K562 (cell line): Measurements from ENCODE around the gene SYT3. TPM values are rescaled to one million over a fixed set of nuclear protein-coding genes. Genes with fewer than 3 reads are reported as not detected.

Source experiments
- BRF1 ChIP-seq: IDR thresholded peaks from 3 replicates; pipeline ENCODE4 v1.6.1; 2011; ENCODE audit warnings: borderline replicate concordance, mild to moderate bottlenecking; ENCODE audit not compliant: insufficient read length; ENCODE audit errors: extremely low read depth
- CBX1 ChIP-seq: sonication (generic); IDR thresholded peaks from 2 replicates; pipeline ENCODE4 v1.6.1; 2016; ENCODE audit warnings: antibody characterized with exemption, low read depth, mild to moderate bottlenecking
- CCNT2 ChIP-seq: IDR thresholded peaks from 2 replicates; pipeline ENCODE4 v1.6.1; 2011; ENCODE audit warnings: borderline replicate concordance, low read depth, mild to moderate bottlenecking, moderate library complexity, mixed read lengths, low read length; ENCODE audit not compliant: insufficient read length; ENCODE audit errors: extremely low read depth
- CREM ChIP-seq: IDR thresholded peaks from 2 replicates; pipeline ENCODE4 v1.6.1; 2014; ENCODE audit warnings: antibody characterized with exemption, low read depth
- HLTF ChIP-seq: fragments of 450-650 bp; IDR thresholded peaks from 2 replicates; pipeline ENCODE4 v1.6.1; 2016
- HNRNPUL1 ChIP-seq: fragments of 200-400 bp; formaldehyde crosslinking; IDR thresholded peaks from 2 replicates; pipeline ENCODE4 v1.6.1; 2017; ENCODE audit warnings: low read length
- NR2C1 ChIP-seq, 2 experiments: fragments of 450-650 bp; IDR thresholded peaks; 2 replicates each; pipeline ENCODE4 v1.6.1; 2017; ENCODE audit warnings: mild to moderate bottlenecking in 2 of 2, antibody characterized with exemption in 1 of 2, inconsistent platforms in 1 of 2, missing compliant biosample characterization in 1 of 2, missing genetic modification characterization in 1 of 2
- RBBP5 ChIP-seq: fragments of 200-600 bp; sonication (generic); IDR thresholded peaks from 2 replicates; pipeline ENCODE4 v1.6.1; 2012; ENCODE audit warnings: borderline replicate concordance, mild to moderate bottlenecking, low read length, control low read depth, inconsistent platforms; ENCODE audit not compliant: insufficient read depth, poor library complexity, severe bottlenecking
- SIN3B ChIP-seq: fragments of 450-650 bp; IDR thresholded peaks from 2 replicates; pipeline ENCODE4 v1.6.1; 2017; ENCODE audit warnings: low read depth, mild to moderate bottlenecking, moderate library complexity
- SMAD4 ChIP-seq: fragments of 250-450 bp; sonication (Bioruptor Pico); conservative IDR thresholded peaks from 2 replicates; pipeline ENCODE4 v1.8.0; 2021; ENCODE audit warnings: inconsistent platforms, mild to moderate bottlenecking, moderate library complexity
- SOX6 ChIP-seq: fragments of 450-650 bp; IDR thresholded peaks from 2 replicates; pipeline ENCODE4 v1.6.1; 2014; ENCODE audit warnings: mild to moderate bottlenecking
- TBL1XR1 ChIP-seq, 2 experiments: IDR thresholded peaks; 2 replicates each; pipeline ENCODE4 v1.6.1; 2012; ENCODE audit warnings: improper control_type of control experiment in 2 of 2, low read length in 2 of 2, mild to moderate bottlenecking in 1 of 2
- TCF3 ChIP-seq: sonication (generic); formaldehyde crosslinking; IDR thresholded peaks from 2 replicates; pipeline ENCODE4 v1.4.0; 2020; ENCODE audit warnings: mild to moderate bottlenecking, missing genetic modification reagents
- XRCC5 ChIP-seq: fragments of 200-400 bp; formaldehyde crosslinking; IDR thresholded peaks from 2 replicates; pipeline ENCODE4 v1.6.1; 2017; ENCODE audit warnings: low read depth, mild to moderate bottlenecking, low read length
- ZEB2 ChIP-seq: fragments of 450-650 bp; IDR thresholded peaks from 2 replicates; pipeline ENCODE4 v1.6.1; 2016
- ZNF175 ChIP-seq: fragments of 200-800 bp; sonication (Bioruptor generic); IDR thresholded peaks from 2 replicates; pipeline ENCODE4 v1.6.1; 2016; ENCODE audit warnings: low read depth, mild to moderate bottlenecking, missing genetic modification characterization, missing compliant biosample characterization
- ZNF316 ChIP-seq: fragments of 450-650 bp; IDR thresholded peaks from 2 replicates; pipeline ENCODE4 v1.6.1; 2016
- ZNF347 ChIP-seq: fragments of 450-650 bp; formaldehyde crosslinking; IDR thresholded peaks from 2 replicates; pipeline ENCODE4 v1.4.0; 2020; ENCODE audit warnings: low read depth, mild to moderate bottlenecking, moderate library complexity
- polyA plus RNA-seq, 8 experiments: library from polyadenylated mRNA; depleted of rRNA in 4 of 8; stranded (reverse) in 5 of 8; unstranded in 3 of 8; fragments of >200 nt; fragmentation: Nextera tagmentation in 2 of 8; fragmentation: Illumina TruSeq in 1 of 8; extraction: Ambion mirVana in 2 of 8; extraction: Trizol in 1 of 8; gene quantifications; 2 replicates each; pipeline versions ENCODE4 v1.2.1 to v1.2.3, GENCODE V29; 2011 to 2014; ENCODE audit warnings: inconsistent platforms in 1 of 8, missing spikeins in 1 of 8
- total RNA-seq, 7 experiments: library from RNA; depleted of rRNA in 6 of 7; stranded (reverse); fragments of >200 nt in 6 of 7; fragmentation: Illumina TruSeq in 2 of 7; extraction: Trizol in 2 of 7; gene quantifications; 2 replicates each; pipeline versions ENCODE4 v1.2.1 to v1.2.3, GENCODE V29; 2011 to 2021; ENCODE audit warnings: low replicate concordance in 1 of 7
- TF ChIP-seq, protein P1 (sequence below): fragments of 150-350 bp; IDR thresholded peaks from 2 replicates; pipeline ENCODE4 v1.6.1; 2014; ENCODE audit warnings: low read depth, mild to moderate bottlenecking, low read length, borderline replicate concordance
- TF ChIP-seq, protein P2 (sequence below): sonication (generic); IDR thresholded peaks from 2 replicates; pipeline ENCODE4 v1.6.1; 2016
- TF ChIP-seq, protein P3 (sequence below), 2 experiments: IDR thresholded peaks in 1 of 2; conservative IDR thresholded peaks in 1 of 2; 2 replicates each; pipeline ENCODE4 v1.6.1; 2016; ENCODE audit warnings: low read depth in 2 of 2, mild to moderate bottlenecking in 1 of 2, missing compliant biosample characterization in 1 of 2, missing genetic modification characterization in 1 of 2, moderate library complexity in 1 of 2

The SYT3 gene
- total and polyA plus RNA-seq, 9 of the 15 experiments (the other 6 are each of a cell fraction or from before 2014, with no cell fraction given): 0.36 to 2.0 (median 0.54) TPM; not detected in 2

DNA sequence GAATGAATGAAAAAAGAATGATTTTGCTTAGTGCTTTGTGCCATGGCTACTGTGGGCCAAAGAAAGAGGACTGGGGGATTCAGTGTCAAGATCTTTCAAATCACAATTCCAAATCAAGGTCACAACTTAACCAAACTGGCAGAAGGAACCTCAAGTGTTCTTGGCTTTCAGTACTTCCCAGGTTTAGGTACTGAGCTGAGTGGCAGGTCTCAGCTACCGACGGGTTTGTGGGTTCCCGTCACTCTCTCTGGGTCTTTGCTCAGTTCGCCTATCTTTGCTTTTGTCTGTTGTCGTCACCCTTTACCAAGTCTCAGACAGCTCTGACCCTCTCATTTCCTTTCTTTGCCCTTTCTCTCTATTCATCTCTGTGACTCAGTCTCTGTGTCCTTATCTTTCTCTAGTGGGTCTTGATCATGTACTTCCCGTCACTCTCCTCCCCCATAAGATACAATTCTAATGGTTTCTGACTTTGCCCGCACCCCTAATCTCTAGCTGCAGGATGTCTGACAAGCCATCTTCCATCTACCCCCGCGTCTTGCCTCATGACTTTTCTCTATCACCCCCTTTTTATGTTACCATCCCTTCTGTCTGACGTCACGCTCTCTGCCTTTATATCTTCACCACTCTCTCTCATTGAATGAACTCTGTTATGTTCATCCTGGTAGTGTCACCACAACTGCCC is 38.1 kb downstream of the SYT3 start (continued):
- TF ChIP-seq, protein P1, sequence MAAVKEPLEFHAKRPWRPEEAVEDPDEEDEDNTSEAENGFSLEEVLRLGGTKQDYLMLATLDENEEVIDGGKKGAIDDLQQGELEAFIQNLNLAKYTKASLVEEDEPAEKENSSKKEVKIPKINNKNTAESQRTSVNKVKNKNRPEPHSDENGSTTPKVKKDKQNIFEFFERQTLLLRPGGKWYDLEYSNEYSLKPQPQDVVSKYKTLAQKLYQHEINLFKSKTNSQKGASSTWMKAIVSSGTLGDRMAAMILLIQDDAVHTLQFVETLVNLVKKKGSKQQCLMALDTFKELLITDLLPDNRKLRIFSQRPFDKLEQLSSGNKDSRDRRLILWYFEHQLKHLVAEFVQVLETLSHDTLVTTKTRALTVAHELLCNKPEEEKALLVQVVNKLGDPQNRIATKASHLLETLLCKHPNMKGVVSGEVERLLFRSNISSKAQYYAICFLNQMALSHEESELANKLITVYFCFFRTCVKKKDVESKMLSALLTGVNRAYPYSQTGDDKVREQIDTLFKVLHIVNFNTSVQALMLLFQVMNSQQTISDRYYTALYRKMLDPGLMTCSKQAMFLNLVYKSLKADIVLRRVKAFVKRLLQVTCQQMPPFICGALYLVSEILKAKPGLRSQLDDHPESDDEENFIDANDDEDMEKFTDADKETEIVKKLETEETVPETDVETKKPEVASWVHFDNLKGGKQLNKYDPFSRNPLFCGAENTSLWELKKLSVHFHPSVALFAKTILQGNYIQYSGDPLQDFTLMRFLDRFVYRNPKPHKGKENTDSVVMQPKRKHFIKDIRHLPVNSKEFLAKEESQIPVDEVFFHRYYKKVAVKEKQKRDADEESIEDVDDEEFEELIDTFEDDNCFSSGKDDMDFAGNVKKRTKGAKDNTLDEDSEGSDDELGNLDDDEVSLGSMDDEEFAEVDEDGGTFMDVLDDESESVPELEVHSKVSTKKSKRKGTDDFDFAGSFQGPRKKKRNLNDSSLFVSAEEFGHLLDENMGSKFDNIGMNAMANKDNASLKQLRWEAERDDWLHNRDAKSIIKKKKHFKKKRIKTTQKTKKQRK: no peak
- no peak for TF ChIP-seq HNRNPUL1
- no peak for TF ChIP-seq XRCC5
- TF ChIP-seq BRF1: no peak
- peak; percentile 61 for TF ChIP-seq CCNT2
- TF ChIP-seq HLTF: peak; percentile 87
- TF ChIP-seq CREM: peak; percentile 95
- TF ChIP-seq SOX6: peak; percentile 96
- TF ChIP-seq CBX1: no peak
- peak; percentile 95 for TF ChIP-seq ZNF175 (CRISPR knock-in tag)
- peak; percentile 95 for TF ChIP-seq TCF3 (CRISPR knock-in tag)
- TF ChIP-seq SMAD4 (CRISPR knock-in tag): peak; percentile 96
- TF ChIP-seq RBBP5: no peak
- peak; percentile 85 for TF ChIP-seq ZEB2
- TF ChIP-seq, protein P2, sequence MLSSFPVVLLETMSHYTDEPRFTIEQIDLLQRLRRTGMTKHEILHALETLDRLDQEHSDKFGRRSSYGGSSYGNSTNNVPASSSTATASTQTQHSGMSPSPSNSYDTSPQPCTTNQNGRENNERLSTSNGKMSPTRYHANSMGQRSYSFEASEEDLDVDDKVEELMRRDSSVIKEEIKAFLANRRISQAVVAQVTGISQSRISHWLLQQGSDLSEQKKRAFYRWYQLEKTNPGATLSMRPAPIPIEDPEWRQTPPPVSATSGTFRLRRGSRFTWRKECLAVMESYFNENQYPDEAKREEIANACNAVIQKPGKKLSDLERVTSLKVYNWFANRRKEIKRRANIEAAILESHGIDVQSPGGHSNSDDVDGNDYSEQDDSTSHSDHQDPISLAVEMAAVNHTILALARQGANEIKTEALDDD: peak; percentile 87
- TF ChIP-seq, protein P3, sequence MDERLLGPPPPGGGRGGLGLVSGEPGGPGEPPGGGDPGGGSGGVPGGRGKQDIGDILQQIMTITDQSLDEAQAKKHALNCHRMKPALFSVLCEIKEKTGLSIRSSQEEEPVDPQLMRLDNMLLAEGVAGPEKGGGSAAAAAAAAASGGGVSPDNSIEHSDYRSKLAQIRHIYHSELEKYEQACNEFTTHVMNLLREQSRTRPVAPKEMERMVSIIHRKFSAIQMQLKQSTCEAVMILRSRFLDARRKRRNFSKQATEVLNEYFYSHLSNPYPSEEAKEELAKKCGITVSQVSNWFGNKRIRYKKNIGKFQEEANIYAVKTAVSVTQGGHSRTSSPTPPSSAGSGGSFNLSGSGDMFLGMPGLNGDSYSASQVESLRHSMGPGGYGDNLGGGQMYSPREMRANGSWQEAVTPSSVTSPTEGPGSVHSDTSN (CRISPR knock-in tag; IDR thresholded peaks at IDR 0.05; ENCODE audit: low read depth): no peak; the same call in 1 of the 2 replicates
- TF ChIP-seq, protein P3 (tag; conservative IDR thresholded peaks at IDR 0.05; ENCODE audit: low read depth): peak; percentile 55
- TF ChIP-seq TBL1XR1 (IDR thresholded peaks at IDR 0.05; ENCODE audit: low read length in 2 of 2): peak in 1 of 2 experiments; percentile 96; a peak in 2 of 4 replicates
- TF ChIP-seq ZNF347 (CRISPR knock-in tag): no peak
- no peak for TF ChIP-seq SIN3B
- TF ChIP-seq ZNF316: 0 out of 2 replicates have a peak, but pooled peaks have one; percentile 1
- TF ChIP-seq NR2C1 (IDR thresholded peaks at IDR 0.05): peak; percentile 55; the same call in 1 of the 2 replicates
- no peak; the same call in 1 of the 2 replicates for TF ChIP-seq NR2C1 (tag; IDR thresholded peaks at IDR 0.05)
